ENCODE results near the gene HIGD1A.

HIGD1A gene

DNA sequence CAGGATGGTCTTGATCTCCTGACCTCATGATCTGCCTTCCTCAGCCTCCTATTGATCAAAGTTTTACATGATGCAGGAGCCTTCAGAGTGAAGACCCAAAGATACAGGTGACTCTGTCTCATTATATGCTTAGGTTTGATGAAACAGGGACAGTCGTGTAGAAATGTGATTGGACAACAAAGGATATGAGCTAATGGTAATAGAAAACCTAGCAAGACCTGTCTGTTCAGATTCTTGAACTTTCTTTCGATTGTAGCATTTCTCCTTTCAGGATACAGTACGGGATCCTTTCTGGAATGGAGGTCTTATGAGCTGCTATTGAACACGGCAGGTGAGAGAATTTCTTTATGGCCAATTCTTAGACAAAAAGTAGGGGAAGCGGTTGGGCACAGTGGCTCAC lies 4.9 kb upstream of the HIGD1A start, which contains the start of gene ACKR2:
Gene ACKR2 (plus strand): TSS at position 244 of the 400 bp plus-strand sequence. CDS start 55,058 bp downstream, outside the sequence.
- peaks cover 17% of the 10 kb centered on the region for H3K27me3 ChIP-seq (ENCODE audit: control insufficient read depth, low read length)
- no peak within 1 kb of the TSS for H3K4me2 ChIP-seq (ENCODE audit: low read length)
- no peaks in the 10 kb centered on the region for H3F3A ChIP-seq (ENCODE audit: control insufficient read depth, insufficient read depth)
- H4K20me1 ChIP-seq (ENCODE audit: control insufficient read depth, insufficient read depth, low read depth, low read length), result no peaks in the 10 kb centered on the region
- TF ChIP-seq, protein P1, sequence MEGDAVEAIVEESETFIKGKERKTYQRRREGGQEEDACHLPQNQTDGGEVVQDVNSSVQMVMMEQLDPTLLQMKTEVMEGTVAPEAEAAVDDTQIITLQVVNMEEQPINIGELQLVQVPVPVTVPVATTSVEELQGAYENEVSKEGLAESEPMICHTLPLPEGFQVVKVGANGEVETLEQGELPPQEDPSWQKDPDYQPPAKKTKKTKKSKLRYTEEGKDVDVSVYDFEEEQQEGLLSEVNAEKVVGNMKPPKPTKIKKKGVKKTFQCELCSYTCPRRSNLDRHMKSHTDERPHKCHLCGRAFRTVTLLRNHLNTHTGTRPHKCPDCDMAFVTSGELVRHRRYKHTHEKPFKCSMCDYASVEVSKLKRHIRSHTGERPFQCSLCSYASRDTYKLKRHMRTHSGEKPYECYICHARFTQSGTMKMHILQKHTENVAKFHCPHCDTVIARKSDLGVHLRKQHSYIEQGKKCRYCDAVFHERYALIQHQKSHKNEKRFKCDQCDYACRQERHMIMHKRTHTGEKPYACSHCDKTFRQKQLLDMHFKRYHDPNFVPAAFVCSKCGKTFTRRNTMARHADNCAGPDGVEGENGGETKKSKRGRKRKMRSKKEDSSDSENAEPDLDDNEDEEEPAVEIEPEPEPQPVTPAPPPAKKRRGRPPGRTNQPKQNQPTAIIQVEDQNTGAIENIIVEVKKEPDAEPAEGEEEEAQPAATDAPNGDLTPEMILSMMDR (IDR thresholded peaks at IDR 0.05; ENCODE audit: low read depth, low read length, poor library complexity, severe bottlenecking), result no peak
- no peak for TF ChIP-seq EZH2phosphoT487 (IDR thresholded peaks at IDR 0.05; ENCODE audit: borderline replicate concordance, low read length)
- H3K9me2 ChIP-seq (replicated peaks; ENCODE audit: control insufficient read depth, low read length), result no peaks in the 10 kb centered on the region
- H3K4me3 ChIP-seq (ENCODE audit: low read length), result no peak within 1 kb of the TSS
- peaks cover under 1% of the 10 kb centered on the region for H3K79me2 ChIP-seq (ENCODE audit: control insufficient read depth, low read length)
- H3K36me3 ChIP-seq (ENCODE audit: control insufficient read depth, low read length), result peaks cover under 1% of the 10 kb centered on the region; the same call in 1 of the 2 replicates
- H3K27ac ChIP-seq (ENCODE audit: low read depth, low read length), result no peak within 1 kb of the TSS
- no peaks in the 10 kb centered on the region for H3K9me3 ChIP-seq (ENCODE audit: control insufficient read depth, insufficient read depth, low read length)
- peaks cover 7% of the 10 kb centered on the region for H3K4me1 ChIP-seq (ENCODE audit: control insufficient read depth, low read length)

DNA sequence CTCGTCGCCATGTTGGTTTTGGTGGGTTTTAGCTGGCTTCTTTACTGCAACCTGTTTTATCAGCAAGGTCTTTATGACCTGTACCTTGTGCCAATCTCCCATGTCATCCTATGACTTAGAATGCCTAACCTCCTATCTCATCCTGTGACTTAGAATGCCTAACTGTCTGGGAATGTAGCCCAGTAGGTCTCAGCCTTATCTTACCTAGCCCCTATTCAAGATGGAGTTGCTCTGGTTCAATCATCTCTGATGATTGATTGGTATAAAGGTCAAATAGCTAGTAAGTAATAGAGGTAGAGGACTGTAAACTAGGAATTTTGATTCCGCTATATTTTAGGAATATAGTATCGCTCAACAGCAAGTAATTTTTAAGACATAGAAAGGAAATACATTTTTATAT lies 3.6 kb upstream of the HIGD1A start:
- TF ChIP-seq EZH2phosphoT487 (IDR thresholded peaks at IDR 0.05; ENCODE audit: borderline replicate concordance, low read length), result no peak
- TF ChIP-seq, protein P1 (IDR thresholded peaks at IDR 0.05; ENCODE audit: low read depth, low read length, poor library complexity, severe bottlenecking), result no peak
- Histone ChIP-seq H3K4me3 (ENCODE audit: low read length) (no peak overlapping the region), H3K27me3 (ENCODE audit: control insufficient read depth, low read length) (peaks cover 17% of the 10 kb centered on the region), H3F3A (ENCODE audit: control insufficient read depth, insufficient read depth) (no peaks in the 10 kb centered on the region), H3K4me1 (ENCODE audit: control insufficient read depth, low read length) (peaks cover 13% of the 10 kb centered on the region), H3K79me2 (ENCODE audit: control insufficient read depth, low read length) (peaks cover 13% of the 10 kb centered on the region), H3K9me3 (ENCODE audit: control insufficient read depth, insufficient read depth, low read length) (no peaks in the 10 kb centered on the region), H3K4me2 (ENCODE audit: low read length) (no peak overlapping the region), H3K27ac (ENCODE audit: low read depth, low read length) (no peak overlapping the region), H4K20me1 (ENCODE audit: control insufficient read depth, insufficient read depth, low read depth, low read length) (peaks cover 7% of the 10 kb centered on the region; the same call in 1 of the 2 replicates), H3K36me3 (ENCODE audit: control insufficient read depth, low read length) (peaks cover 7% of the 10 kb centered on the region), H3K9me2 (replicated peaks; ENCODE audit: control insufficient read depth, low read length) (no peaks in the 10 kb centered on the region)

DNA sequence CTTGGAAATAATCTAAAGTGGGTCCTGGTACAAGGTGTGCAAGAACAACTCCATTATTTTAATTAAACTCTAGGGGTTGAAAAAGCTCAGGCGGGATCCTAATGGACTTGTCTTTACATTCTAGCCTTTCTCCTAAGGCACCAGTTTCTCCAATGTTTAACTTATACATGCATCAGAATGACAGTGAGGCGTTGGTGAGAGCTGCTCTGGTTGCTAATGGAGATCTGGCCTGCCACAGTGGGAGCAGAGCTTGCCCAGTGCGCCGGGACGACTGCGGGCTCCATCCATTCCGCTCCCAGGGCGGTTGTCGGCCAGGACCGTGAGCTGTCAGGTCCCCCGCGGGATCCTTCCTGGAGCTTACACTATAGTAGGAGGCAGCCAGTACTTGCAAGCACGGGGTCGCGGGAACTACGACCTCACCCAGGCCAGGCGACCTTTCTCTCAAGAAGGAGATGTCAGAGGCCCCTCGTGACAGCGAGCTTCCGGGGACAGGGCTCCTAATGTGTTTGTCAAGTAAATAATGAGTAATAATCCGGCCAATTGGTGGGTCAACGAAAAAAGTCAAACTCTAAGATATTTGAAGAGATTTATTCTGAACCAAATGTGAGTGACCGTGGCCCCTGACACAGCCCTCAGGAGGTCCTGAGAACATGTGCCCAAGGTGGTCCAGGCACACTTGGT lies 991 bp upstream of the HIGD1A start:
- Histone ChIP-seq H3K36me3 (ENCODE audit: control insufficient read depth, low read length) (peaks cover 21% of the 10 kb centered on the region), H3K79me2 (ENCODE audit: control insufficient read depth, low read length) (peaks cover 40% of the 10 kb centered on the region), H3K4me2 (ENCODE audit: low read length) (peak overlapping the region; percentile 79), H3K4me3 (ENCODE audit: low read length) (peak overlapping the region; percentile 95), H3K27me3 (ENCODE audit: control insufficient read depth, low read length) (peaks cover 17% of the 10 kb centered on the region), H3K9me2 (replicated peaks; ENCODE audit: control insufficient read depth, low read length) (no peaks in the 10 kb centered on the region), H3K27ac (ENCODE audit: low read depth, low read length) (no peak overlapping the region), H3K9me3 (ENCODE audit: control insufficient read depth, insufficient read depth, low read length) (no peaks in the 10 kb centered on the region), H3F3A (ENCODE audit: control insufficient read depth, insufficient read depth) (no peaks in the 10 kb centered on the region), H4K20me1 (ENCODE audit: control insufficient read depth, insufficient read depth, low read depth, low read length) (peaks cover 18% of the 10 kb centered on the region; the same call in 1 of the 2 replicates), H3K4me1 (ENCODE audit: control insufficient read depth, low read length) (peaks cover 33% of the 10 kb centered on the region)
- TF ChIP-seq EZH2phosphoT487 (IDR thresholded peaks at IDR 0.05; ENCODE audit: borderline replicate concordance, low read length), result no peak
- TF ChIP-seq, protein P1 (IDR thresholded peaks at IDR 0.05; ENCODE audit: low read depth, low read length, poor library complexity, severe bottlenecking), result no peak
